HepG2 (cell line): ENCODE data around the gene NEURL1B. TPM values are rescaled to one million over a fixed set of nuclear protein-coding genes. Genes with fewer than 3 reads are reported as not detected.

Experiments used
- ARNTL ChIP-seq: sonication (generic); formaldehyde crosslinking; IDR thresholded peaks from 2 replicates; pipeline ENCODE4 v1.4.0; 2020; ENCODE audit warnings: mild to moderate bottlenecking, missing genetic modification reagents
- CBFB ChIP-seq: sonication (generic); formaldehyde crosslinking; IDR thresholded peaks from 2 replicates; pipeline ENCODE4 v1.4.0; 2020; ENCODE audit warnings: missing genetic modification reagents
- FOXK1 ChIP-seq: sonication (generic); formaldehyde crosslinking; IDR thresholded peaks from 2 replicates; pipeline ENCODE4 v1.4.0; 2020; ENCODE audit warnings: low read depth, missing genetic modification reagents, borderline replicate concordance
- MEIS2 ChIP-seq: sonication (generic); formaldehyde crosslinking; IDR thresholded peaks from 2 replicates; pipeline ENCODE4 v1.9.0; 2021; ENCODE audit warnings: mild to moderate bottlenecking, missing genetic modification reagents
- NFKB2 ChIP-seq: sonication (generic); formaldehyde crosslinking; IDR thresholded peaks from 2 replicates; pipeline ENCODE4 v1.4.0; 2020; ENCODE audit warnings: missing genetic modification reagents, borderline replicate concordance
- SP2 ChIP-seq: sonication (generic); formaldehyde crosslinking; IDR thresholded peaks from 2 replicates; pipeline ENCODE4 v1.5.1; 2020; ENCODE audit warnings: mild to moderate bottlenecking, missing genetic modification reagents
- TBL1XR1 ChIP-seq: fragments of 150-350 bp; IDR thresholded peaks from 2 replicates; pipeline ENCODE4 v1.6.1; 2014; ENCODE audit warnings: borderline replicate concordance, low read length; ENCODE audit not compliant: partially characterized antibody
- XBP1 ChIP-seq: sonication (generic); formaldehyde crosslinking; IDR thresholded peaks from 2 replicates; pipeline ENCODE4 v1.5.0; 2020; ENCODE audit warnings: missing genetic modification reagents
- polyA plus RNA-seq, 8 experiments: library from polyadenylated mRNA; depleted of rRNA in 3 of 8; stranded (reverse) in 7 of 8; unstranded in 1 of 8; fragments of >200 nt; fragmentation: Illumina TruSeq in 4 of 8; extraction: Trizol in 4 of 8; gene quantifications; 2 replicates each; pipeline versions ENCODE4 v1.2.1 to v1.2.3, GENCODE V29; 2011 to 2016; ENCODE audit warnings: low read depth in 4 of 8, missing spikeins in 1 of 8, mixed read lengths in 1 of 8; ENCODE audit not compliant: insufficient read depth in 1 of 8
- total RNA-seq, 5 experiments: library from RNA; depleted of rRNA; stranded (reverse); fragments of >200 nt; fragmentation: Illumina TruSeq; extraction: Trizol; gene quantifications; 2 replicates each; pipeline ENCODE4 v1.2.3, GENCODE V29; 2016; ENCODE audit warnings: low read depth in 1 of 5
- TF ChIP-seq, protein P1 (sequence below): sonication (generic); formaldehyde crosslinking; IDR thresholded peaks from 2 replicates; pipeline ENCODE4 v1.4.0; 2020; ENCODE audit warnings: missing genetic modification reagents
- TF ChIP-seq, protein P2 (sequence below), 2 experiments: fragments of 450-650 bp in 1 of 2; sonication (generic) in 1 of 2; formaldehyde crosslinking in 1 of 2; IDR thresholded peaks; 2 replicates each; pipeline versions ENCODE4 v1.6.1 to v1.8.0; 2016 to 2022; ENCODE audit warnings: antibody characterized with exemption in 1 of 2, mild to moderate bottlenecking in 1 of 2, missing genetic modification reagents in 1 of 2
- TF ChIP-seq, protein P3 (sequence below): sonication (generic); formaldehyde crosslinking; IDR thresholded peaks from 2 replicates; pipeline ENCODE4 v1.9.0; 2021; ENCODE audit warnings: missing genetic modification reagents, mild to moderate bottlenecking, borderline replicate concordance
- TF ChIP-seq, protein P4 (sequence below): sonication (generic); formaldehyde crosslinking; IDR thresholded peaks from 2 replicates; pipeline ENCODE4 v1.4.0; 2020; ENCODE audit warnings: missing genetic modification reagents

Gene NEURL1B
- total and polyA plus RNA-seq, 2 of the 13 experiments (the other 11 are each of a cell fraction or from before 2014, with no cell fraction given) = 0.09 to 0.13 TPM

DNA sequence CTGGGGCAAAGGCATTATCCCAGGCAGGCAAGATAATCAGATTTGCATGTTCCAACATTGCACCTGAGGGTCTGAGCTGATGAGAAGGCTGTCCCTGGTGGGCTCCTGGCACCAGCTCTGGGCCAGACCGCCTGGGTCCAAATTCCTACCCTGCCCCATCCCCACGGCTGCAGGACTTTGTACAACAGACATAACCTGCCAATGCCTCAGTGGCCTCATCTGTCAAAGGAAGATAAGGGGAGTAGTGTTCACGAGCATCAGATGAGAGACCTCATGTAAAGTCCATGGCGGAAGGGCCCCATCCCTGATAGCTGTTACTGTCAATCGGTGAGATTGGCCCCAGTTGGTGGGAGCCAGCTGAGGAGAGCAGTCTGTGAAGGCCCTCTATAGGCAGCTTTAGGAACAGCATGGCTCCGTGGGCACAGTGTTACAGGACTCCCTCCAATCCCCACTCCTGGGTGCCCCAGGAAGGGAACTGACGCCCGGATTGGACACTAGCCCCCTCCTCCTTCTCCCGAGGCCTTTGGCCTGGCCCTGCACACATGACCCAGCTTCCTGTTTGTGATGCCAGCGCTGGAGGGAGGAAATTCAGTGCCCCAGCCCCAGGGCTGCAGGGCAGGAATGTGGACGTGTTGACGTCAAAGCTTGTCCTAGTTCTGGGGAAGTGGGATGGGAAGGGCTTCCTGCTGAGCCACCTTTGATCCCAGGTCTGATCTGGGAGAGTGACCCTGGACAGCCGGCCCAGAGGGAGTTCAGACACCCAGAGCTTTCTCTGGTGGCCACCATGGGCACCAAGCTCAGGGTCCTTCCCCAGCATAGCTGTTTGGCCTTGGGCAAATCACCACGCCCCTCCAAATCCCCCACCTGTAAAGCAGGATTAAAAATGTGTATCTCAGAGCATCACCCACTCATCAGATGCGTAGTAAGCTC, 73.7 kb downstream of the NEURL1B start (continued):
- TF ChIP-seq FOXK1 (CRISPR knock-in tag) = 0 out of 2 replicates have a peak, but pooled peaks have one; percentile 64
- peak; percentile 43 for TF ChIP-seq TBL1XR1
- TF ChIP-seq NFKB2 (CRISPR knock-in tag) = peak; percentile 29; the same call in 1 of the 2 replicates
- TF ChIP-seq XBP1 (CRISPR knock-in tag) = peak; percentile 43; the same call in 1 of the 2 replicates
- TF ChIP-seq ARNTL = peak; percentile 45; the same call in 1 of the 2 replicates
- TF ChIP-seq, protein P1, sequence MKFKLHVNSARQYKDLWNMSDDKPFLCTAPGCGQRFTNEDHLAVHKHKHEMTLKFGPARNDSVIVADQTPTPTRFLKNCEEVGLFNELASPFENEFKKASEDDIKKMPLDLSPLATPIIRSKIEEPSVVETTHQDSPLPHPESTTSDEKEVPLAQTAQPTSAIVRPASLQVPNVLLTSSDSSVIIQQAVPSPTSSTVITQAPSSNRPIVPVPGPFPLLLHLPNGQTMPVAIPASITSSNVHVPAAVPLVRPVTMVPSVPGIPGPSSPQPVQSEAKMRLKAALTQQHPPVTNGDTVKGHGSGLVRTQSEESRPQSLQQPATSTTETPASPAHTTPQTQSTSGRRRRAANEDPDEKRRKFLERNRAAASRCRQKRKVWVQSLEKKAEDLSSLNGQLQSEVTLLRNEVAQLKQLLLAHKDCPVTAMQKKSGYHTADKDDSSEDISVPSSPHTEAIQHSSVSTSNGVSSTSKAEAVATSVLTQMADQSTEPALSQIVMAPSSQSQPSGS (CRISPR knock-in tag) = peak; percentile 79
- TF ChIP-seq SP2 (CRISPR knock-in tag) = 0 out of 2 replicates have a peak, but pooled peaks have one; percentile 13
- TF ChIP-seq, protein P2, sequence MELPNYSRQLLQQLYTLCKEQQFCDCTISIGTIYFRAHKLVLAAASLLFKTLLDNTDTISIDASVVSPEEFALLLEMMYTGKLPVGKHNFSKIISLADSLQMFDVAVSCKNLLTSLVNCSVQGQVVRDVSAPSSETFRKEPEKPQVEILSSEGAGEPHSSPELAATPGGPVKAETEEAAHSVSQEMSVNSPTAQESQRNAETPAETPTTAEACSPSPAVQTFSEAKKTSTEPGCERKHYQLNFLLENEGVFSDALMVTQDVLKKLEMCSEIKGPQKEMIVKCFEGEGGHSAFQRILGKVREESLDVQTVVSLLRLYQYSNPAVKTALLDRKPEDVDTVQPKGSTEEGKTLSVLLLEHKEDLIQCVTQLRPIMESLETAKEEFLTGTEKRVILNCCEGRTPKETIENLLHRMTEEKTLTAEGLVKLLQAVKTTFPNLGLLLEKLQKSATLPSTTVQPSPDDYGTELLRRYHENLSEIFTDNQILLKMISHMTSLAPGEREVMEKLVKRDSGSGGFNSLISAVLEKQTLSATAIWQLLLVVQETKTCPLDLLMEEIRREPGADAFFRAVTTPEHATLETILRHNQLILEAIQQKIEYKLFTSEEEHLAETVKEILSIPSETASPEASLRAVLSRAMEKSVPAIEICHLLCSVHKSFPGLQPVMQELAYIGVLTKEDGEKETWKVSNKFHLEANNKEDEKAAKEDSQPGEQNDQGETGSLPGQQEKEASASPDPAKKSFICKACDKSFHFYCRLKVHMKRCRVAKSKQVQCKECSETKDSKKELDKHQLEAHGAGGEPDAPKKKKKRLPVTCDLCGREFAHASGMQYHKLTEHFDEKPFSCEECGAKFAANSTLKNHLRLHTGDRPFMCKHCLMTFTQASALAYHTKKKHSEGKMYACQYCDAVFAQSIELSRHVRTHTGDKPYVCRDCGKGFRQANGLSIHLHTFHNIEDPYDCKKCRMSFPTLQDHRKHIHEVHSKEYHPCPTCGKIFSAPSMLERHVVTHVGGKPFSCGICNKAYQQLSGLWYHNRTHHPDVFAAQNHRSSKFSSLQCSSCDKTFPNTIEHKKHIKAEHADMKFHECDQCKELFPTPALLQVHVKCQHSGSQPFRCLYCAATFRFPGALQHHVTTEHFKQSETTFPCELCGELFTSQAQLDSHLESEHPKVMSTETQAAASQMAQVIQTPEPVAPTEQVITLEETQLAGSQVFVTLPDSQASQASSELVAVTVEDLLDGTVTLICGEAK (IDR thresholded peaks at IDR 0.05) = no peak
- TF ChIP-seq, protein P2 (CRISPR knock-in tag; IDR thresholded peaks at IDR 0.05) = peak; percentile 74; the same call in 1 of the 2 replicates
- TF ChIP-seq, protein P3, sequence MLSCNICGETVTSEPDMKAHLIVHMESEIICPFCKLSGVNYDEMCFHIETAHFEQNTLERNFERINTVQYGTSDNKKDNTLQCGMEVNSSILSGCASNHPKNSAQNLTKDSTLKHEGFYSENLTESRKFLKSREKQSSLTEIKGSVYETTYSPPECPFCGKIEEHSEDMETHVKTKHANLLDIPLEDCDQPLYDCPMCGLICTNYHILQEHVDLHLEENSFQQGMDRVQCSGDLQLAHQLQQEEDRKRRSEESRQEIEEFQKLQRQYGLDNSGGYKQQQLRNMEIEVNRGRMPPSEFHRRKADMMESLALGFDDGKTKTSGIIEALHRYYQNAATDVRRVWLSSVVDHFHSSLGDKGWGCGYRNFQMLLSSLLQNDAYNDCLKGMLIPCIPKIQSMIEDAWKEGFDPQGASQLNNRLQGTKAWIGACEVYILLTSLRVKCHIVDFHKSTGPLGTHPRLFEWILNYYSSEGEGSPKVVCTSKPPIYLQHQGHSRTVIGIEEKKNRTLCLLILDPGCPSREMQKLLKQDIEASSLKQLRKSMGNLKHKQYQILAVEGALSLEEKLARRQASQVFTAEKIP = no peak
- peak; percentile 87 for TF ChIP-seq MEIS2
- TF ChIP-seq, protein P4, sequence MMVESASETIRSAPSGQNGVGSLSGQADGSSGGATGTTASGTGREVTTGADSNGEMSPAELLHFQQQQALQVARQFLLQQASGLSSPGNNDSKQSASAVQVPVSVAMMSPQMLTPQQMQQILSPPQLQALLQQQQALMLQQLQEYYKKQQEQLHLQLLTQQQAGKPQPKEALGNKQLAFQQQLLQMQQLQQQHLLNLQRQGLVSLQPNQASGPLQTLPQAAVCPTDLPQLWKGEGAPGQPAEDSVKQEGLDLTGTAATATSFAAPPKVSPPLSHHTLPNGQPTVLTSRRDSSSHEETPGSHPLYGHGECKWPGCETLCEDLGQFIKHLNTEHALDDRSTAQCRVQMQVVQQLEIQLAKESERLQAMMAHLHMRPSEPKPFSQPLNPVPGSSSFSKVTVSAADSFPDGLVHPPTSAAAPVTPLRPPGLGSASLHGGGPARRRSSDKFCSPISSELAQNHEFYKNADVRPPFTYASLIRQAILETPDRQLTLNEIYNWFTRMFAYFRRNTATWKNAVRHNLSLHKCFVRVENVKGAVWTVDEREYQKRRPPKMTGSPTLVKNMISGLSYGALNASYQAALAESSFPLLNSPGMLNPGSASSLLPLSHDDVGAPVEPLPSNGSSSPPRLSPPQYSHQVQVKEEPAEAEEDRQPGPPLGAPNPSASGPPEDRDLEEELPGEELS (CRISPR knock-in tag) = peak; percentile 77
- TF ChIP-seq CBFB (CRISPR knock-in tag) = no peak
